ENCODE measurements around the gene REL. TPM values are rescaled to one million over a fixed set of nuclear protein-coding genes. Genes with fewer than 3 reads are reported as not detected.

The REL gene
- polyA plus RNA-seq, 1 experiment, result 3.3 TPM

DNA sequence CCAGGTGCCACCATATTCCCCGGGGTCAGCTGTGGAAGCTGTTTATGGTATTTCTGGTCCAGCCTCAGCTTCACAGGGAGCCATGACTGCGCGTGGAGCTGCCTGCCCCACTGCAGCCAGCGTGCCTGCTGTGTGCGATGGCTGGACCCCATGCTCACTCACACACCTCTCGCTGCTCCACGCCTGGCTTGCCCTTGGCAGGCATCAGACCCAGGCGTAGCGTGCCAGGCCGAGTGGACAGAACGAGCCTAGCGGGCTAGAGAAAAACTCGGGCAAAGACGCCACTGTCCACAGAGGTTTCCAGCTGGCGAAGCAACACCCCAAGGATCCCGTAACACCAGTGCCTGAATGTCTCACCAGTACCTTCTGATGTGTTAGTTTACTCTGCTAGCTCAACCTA lies 93.3 kb downstream of the REL start:
- Histone ChIP-seq H3K4me3 (ENCODE audit: low read depth, low read length) (no peak overlapping the region), H3K9me3 (ENCODE audit: control insufficient read depth, insufficient read depth, low read length) (peaks cover 5% of the 10 kb centered on the region; the same call in 1 of the 2 replicates), H3K27ac (ENCODE audit: low read depth, low read length) (no peak overlapping the region), H3K27me3 (ENCODE audit: control insufficient read depth, insufficient read depth, low read length) (no peaks in the 10 kb centered on the region)
- no peak for DNase-seq (ENCODE audit: low read depth, low spot score)
- ChIA-PET CTCF (interaction anchor here (0.6 to 1.3 kb wide), 2 partner anchors 25 to 203 kb away, joined by 3 to 6 read pairs; no protein-coding TSS in a partner anchor), POLR2A (no interaction called here)
- TF ChIP-seq, protein P1, sequence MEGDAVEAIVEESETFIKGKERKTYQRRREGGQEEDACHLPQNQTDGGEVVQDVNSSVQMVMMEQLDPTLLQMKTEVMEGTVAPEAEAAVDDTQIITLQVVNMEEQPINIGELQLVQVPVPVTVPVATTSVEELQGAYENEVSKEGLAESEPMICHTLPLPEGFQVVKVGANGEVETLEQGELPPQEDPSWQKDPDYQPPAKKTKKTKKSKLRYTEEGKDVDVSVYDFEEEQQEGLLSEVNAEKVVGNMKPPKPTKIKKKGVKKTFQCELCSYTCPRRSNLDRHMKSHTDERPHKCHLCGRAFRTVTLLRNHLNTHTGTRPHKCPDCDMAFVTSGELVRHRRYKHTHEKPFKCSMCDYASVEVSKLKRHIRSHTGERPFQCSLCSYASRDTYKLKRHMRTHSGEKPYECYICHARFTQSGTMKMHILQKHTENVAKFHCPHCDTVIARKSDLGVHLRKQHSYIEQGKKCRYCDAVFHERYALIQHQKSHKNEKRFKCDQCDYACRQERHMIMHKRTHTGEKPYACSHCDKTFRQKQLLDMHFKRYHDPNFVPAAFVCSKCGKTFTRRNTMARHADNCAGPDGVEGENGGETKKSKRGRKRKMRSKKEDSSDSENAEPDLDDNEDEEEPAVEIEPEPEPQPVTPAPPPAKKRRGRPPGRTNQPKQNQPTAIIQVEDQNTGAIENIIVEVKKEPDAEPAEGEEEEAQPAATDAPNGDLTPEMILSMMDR (IDR thresholded peaks at IDR 0.05; ENCODE audit: low read depth, low read length), result no peak

Small RNA genes lying within 50 kb of the gene (small RNA-seq; reads per million reads assigned to genes)
- gene RN7SL632P (ENCODE audit: insufficient read length, low read depth) (not detected), gene RNU4-51P (ENCODE audit: insufficient read length, low read depth) (not detected)

Other genes starting within 250 kb of the REL start
- gene PAPOLG, start 125.3 kb upstream of the REL start, polyA plus RNA-seq (2011; rRNA removed), result 10.3 and 15.3 TPM in 2 replicates
- 23.7 and 27.8 TPM in 2 replicates for gene PEX13, start 136.1 kb downstream of the REL start, polyA plus RNA-seq (2011; rRNA removed)
- gene PUS10, start 136.7 kb downstream of the REL start, polyA plus RNA-seq (2011; rRNA removed), result 8.0 and 10.2 TPM in 2 replicates
- gene SANBR, start 184.3 kb downstream of the REL start, polyA plus RNA-seq (2011; rRNA removed), result 7.9 and 10.8 TPM in 2 replicates